Superior temporal gyrus (tissue), 1 donor: Measurements from ENCODE around the gene ROR1.
A peak's percentile ranks its signal among the peaks of the same experiment; 100 is the strongest.

Source experiments
- DNase-seq: peaks from one replicate; pipeline ENCODE4 v3.0.0-alpha.2; 2016; ENCODE audit errors: extremely low spot score

ROR1 gene

DNA sequence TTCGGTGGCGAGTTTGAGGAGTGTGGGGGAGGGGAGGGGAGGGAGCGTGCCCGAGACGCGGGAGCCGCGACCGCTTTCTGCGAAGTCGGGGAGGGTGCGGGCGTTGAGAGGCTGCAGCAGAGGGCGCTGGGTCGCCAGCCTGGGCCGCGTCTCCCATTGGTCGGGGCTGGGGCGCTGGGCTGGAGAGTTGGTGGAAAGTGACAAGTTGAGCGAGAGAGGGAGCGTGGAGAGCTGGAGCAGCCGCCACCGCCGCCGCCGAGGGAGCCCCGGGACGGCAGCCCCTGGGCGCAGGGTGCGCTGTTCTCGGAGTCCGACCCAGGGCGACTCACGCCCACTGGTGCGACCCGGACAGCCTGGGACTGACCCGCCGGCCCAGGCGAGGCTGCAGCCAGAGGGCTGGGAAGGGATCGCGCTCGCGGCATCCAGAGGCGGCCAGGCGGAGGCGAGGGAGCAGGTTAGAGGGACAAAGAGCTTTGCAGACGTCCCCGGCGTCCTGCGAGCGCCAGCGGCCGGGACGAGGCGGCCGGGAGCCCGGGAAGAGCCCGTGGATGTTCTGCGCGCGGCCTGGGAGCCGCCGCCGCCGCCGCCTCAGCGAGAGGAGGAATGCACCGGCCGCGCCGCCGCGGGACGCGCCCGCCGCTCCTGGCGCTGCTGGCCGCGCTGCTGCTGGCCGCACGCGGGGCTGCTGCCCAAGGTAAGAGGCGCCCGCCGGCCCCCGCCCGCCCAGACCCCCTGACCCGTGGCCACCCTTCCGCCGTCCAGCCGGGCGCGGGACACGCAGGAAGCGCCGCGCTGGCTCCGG lies at the start of gene ROR1:
Gene ROR1, plus strand, starts transcription at position 203 of the 802 bp plus-strand sequence.
- peak; percentile 86 for DNase-seq

DNA sequence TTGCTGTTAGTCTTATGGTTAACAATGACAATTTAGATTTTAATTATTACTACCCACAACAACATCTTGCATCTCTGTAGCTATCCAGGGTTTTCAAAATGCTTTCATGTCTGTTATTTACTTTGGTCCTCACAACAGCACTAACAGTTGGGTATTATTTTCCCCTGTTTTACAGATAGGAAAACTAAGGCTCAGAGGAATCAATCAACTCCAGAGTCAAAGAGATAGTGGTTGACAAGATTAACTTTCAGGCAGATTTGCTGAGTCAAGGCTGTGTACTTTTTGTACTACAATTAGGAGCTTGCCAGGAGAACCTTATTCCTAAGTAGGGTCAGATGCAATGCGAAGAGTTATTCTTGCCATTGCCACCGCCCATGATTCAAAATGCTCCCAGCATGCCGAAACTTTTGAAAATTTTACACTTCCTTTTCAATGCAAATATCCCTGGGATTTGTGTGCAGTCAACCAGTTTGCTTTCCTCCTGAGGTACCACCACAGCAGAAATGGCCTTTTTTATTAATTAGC lies 49.4 kb upstream of the ROR1 start:
- DNase-seq, result no peak

DNA sequence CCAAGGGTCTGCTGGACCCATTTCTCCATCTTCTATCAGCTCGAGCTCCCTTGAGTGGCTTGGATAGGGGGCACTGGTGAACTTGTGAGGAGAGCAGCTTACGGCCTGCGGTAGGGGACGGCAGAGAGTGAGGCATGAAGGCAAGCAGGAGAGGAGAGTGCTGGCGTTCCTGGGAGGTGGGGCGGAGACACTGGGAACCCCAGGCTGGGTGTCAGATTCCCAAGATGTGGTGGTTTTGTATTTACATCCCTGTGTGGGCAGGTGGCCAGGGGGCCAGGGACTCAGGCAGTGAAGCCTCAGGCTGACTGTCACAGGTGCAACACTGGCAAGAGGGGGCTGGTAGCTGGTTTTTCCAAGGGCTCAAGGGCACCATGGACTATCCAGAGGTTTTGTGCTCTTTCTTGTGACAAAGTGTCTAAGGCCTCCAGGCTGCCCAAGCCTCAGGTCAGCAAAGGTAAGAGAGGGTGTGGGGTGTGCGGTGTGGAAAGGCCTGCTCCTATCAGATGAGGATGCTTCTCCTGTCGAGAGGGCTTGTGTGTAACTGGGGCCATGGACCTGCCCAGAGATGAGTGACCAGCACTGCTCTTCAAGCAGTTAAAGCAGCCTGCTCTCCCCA lies 45.1 kb upstream of the ROR1 start:
- DNase-seq, result no peak

DNA sequence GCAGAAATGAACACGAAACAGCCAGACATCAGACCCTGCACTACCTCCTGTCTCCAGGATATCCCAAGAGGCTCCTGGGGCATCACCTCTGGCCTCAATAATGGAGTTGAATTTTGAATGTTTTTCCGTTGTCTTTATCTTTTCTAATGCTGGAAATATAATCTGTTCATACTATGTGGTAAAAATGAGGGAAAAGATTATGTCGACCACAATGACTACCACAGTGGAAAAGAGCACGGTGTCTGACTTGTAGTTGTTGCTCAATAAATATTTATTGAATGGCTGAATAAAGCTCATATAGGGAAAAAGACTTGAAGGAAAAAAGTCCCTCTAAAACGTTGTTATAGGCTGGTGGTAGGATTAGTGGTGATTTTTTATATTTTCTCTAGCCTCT lies 44.6 kb upstream of the ROR1 start:
- DNase-seq, result no peak

DNA sequence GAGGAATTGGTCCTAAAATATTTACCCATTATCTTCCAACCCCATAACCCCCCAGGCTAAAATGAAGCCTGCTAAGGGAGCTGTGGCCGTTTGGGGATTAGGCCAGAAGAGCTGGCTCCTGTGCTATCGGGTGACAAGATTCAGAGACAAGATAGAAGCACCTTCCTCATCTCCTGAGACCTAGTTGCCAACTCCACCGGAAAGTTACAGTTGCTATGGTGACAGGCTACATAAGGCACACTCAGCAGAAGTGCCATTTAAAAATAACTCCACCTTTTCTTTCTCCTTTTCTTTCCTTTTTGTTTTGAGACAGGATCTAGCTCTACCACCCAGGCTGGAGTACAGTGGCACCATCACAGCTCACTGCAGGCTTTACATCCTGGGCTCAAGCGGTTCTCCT lies 43.6 kb upstream of the ROR1 start:
- peak; percentile 44 for DNase-seq

DNA sequence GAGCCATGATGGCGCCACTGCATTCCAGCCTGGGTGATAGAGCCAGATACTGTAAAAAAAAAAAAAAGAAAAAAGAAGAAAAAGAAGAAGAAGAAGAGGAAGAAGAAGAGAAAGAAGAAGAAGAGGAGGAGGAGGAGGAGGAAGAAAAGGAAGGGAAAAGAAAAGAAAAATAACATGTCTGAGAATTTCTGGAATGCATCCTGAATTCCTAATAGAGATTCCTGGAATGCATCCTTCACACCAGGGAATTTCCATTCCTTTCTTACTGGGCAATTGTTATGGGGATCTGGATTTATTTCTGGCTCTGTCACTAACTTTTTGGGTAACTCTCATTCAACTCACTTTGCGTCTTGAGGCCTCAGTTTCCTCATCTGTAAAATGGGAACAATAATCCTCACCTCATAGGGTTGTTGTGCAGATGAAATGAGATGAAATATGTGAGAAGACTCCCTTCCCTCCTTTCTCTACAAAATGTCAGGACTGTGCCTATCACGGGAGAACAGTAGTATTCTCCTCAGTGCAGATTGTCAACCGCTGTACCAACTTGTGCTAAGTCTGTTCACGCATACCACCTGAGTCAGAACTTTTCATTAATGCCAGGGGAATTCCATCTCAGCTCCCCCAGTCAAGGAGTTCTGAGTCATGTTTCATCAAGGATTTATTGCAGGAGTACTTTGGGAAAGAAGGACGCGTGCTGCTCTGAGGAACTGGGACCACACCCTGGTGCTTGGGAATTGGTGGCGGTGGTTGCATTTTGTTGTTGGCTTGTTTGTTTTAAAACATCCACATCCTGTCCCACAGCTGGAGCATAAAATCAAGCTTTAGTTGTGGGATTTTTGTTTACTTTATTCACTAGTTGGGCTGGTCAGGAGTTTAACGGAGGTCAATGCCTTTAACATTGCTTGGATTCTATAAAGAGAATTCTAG lies 42.4 kb upstream of the ROR1 start:
- no peak for DNase-seq

DNA sequence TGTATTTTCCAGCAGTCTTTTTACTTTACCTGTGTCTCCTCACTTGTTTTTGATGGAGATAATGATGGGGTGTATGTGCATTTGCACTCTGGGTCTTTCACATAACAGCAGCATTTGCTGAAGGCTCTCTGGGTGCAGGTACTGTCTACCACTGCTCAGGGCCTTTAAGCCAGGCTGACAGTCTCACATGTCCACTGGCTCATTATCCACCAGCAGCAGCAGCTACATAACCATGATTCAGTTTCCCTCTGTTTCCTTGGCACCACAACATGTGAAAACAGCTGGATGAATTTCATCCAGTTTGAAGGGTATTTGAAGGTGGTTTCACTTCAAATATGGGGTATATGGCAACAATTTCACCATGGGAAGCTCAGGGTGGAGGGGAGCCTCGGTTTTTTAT lies 41.2 kb upstream of the ROR1 start:
- no peak for DNase-seq

DNA sequence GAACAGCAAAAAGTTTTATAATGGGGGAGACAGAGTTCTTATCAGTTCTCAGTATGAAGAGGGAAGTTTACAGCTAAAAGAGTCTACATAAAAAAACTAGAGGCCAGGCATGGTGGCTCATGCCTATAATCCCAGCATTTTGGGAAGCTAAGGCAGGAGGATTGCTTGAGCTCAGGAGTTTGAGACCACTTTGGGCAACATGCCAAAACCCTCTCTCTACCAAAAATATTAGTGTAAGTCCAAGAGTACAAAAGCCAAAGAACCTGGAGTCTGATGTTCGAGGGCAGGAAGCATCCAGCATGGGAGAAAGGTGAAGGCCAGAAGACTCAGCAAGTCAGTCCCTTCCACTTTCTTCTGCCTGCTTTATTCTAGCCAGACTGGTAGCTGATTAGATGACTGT lies 35.0 kb upstream of the ROR1 start:
- DNase-seq, result no peak

DNA sequence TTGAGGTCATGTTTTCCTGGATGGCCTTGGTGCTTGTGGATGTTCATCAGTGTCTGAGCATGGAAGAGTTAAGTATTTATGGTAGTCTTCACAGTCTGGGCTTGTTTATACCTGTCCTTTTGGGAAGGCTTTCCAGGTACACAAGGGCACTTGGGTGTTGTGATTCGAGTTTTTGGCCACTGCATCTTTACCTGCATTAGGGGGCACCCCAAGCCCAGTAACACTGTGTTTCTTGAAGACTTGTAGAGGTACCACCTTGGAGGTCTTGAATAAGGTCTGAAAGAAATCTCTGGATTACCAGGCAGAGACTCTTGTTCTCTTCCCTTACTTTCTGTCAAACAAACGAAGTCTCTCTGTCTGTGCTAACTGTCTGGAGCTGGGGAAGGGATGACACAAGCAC lies 34.4 kb upstream of the ROR1 start:
- DNase-seq, result no peak

DNA sequence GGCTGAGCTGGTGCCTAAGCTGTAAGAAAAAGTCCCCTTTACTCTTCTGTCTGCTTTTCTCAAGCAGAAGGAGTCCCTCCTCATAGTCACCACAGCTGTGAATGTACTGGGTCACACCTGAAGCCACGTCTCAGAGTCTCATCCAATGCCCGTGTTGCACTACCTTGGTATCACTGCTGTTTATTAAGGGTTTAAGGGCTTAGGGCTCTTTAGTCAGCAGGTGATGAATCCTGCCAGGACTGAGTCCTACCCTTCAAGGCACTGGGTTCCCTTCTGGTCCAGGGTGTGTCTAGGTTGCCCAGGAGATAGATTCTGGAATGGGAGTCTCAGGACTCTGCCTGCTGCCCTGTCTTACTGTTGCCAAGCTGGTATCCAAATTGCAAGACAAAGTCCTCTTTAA lies 33.4 kb upstream of the ROR1 start:
- no peak for DNase-seq

DNA sequence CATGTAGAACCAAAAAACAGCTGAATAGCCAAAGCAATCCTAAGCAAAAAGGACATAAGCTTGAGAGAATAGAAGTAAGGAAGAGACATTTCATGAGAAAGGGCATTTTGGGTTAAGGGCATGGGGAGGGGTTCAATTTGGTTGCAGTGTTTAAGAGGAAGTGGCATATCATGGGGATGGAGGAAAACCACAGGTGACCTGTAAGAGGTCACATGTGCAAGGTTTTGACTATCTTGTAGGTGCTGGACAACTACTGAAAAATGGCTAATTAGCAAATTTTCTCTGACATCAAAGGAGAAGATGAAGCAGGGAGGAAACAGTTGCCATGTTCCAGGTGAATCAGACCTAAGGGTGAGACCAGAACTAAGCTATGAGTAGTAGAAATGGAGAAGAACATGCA lies 31.3 kb upstream of the ROR1 start:
- no peak for DNase-seq

DNA sequence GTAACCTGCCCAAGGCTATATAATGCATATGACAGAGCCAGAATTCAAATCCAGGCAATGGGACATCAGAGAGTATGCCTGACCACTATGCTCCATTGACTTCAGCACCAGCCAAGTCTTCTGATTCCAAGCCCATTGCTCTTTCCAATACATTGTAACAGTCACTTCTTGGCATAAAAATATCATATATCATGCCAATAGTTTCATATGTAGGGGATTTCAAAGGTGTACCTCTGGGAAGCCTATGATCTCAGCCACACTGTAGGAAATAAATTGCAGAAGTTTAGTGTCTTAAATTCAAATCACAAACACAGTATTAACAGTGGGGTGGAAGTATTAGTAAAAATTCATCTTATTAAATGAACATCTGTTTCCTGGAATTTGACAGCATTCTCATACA lies 30.0 kb upstream of the ROR1 start:
- no peak for DNase-seq

DNA sequence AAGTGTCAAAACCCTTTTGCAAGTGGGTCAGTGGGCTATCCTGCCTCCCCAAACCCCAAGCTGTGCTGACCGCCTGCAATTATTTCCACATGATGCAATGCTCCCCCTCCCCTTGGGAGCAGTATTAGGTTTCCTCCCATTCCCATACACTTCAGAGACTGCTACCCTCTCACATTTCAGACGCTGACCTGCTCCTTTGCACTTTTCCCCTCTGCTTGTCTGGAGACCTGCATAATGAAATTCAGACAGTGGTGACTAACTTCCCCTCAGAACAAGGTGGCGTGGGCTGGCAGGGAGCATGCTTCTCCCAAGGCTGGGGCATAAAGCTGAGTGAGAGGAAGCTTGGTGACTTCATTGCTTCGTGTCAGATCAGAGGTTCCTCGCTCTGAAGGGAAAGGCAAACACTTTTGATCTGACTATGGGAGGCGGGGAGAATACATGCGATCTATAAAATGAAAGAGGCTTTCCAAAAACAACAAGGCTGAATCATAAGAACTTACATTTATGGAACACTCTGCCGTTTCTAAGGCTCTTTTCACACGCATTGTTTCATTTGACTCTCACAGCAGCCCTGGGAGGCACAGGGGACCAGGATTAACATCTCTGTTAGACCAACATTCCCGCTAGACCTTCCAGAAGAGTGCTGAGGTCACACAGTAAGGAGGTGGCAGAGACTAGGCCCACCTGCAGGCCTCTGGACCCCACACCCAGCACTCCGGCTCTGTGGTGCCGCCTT lies 27.5 kb upstream of the ROR1 start:
- no peak for DNase-seq

DNA sequence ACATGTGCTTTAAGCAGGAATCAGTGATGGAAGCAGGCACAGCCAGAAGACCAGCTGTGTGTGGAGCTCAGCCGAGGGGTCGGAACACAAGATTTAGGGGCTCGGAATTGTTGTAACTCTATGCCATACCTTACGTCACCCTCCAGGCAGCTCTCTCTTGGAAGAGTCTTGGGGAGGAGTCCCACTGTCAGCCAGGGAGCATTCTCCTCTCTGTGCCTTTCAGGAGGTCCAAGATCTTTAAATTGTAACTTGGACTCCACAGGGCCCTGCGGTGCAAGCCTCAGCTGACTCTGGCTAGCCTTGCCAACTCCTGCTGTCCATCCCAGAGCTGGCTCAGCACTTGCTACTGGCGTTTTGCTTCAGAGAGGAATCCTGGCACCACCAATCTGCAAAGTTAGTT lies 26.4 kb upstream of the ROR1 start:
- no peak for DNase-seq

DNA sequence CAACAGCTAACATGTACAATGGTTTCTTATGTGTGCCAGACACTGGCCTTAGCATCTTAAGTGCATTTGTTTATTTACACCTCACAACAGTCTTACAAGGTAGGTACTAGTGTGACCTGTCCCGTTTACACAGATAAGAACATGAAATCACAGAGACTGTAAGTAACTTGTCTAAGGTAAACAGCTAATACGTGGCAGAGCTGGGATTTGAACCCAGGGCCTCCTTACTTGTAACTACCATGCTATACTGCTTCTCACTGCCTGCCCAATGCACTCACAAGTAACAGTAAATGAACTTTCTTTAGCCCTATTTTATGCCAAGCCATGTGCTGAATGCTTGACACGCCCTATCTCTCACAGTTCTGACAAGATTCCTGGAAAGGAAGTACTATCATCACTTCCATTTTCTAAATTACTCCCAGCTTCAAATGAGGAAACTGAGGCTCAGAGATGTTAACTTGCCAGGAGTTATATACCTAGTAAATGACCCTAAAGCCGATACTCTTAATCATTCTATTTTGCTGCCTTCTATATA lies 25.7 kb upstream of the ROR1 start:
- no peak for DNase-seq

DNA sequence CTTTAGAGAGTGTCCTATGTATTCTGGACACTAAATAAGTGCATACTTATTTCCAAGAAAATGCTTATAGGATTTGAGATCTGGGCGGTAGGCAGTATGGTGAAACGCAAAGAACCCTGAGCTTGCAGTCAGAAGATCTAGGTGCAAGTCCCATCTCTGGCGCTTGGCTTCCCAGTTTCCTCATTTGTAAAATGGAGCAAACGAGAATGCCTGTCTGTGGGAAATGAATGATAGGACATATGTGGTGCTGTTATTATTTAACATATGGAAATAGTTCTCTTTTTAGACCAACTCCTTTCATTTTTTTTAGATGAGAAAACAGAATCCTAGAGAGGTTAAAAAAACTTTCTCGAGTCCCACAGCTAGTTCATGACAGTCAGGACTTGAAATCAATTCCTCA lies 25.2 kb upstream of the ROR1 start:
- no peak for DNase-seq

DNA sequence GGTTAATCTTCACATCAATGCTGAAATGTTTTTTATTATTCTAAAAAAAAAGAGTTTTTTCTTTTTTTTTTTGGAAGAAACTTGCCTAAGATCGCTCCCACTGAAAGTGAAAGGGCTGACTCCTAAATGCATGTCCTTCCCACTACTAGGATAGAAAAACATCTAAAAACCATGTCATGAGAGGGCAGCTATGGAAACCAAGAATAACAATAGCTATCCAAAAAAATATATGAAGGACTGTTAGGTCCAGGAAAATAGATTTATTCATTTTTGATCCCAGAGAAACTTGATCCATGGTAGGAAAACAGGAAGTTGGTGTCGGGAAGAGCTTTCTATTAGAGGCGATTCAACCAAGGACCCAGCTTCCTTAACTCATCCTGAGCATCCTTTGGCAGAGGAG lies 23.1 kb upstream of the ROR1 start:
- no peak for DNase-seq

DNA sequence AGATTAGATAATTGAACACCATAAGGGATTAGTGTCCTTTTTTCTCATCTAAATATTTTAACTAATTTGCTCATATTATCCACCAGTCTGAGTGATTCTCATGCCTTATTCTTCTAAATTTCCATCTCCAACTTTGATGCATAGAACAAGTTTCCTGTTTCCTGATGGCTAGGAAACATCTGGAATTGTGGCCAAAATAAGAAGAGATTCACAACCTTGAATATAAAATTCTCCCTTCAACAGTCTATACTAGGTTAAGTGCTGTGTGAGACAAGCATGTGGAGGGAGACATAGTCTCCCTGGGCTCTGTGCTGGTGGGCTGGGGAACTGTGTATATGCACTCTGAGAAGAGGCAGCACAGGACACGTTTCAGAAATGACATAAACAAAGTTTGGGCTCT lies 21.6 kb upstream of the ROR1 start:
- DNase-seq, result no peak

DNA sequence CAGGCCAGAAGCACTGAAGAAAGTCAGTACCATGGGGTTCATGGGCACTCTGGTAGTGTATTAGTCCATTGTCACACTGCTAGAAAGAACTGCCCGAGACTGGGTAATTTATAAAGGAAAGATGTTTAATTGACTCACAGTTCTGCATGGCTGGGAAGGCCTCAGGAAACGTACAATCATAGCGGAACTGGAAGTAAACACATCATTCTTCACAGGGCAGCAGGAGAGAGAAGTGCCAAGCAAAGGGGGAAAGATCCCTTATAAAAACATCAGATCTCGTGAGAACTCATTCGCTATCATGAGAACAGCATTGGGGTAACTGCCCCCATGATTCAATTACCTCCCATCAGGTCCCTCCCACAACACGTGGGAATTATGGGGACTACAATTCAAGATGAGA lies 20.2 kb upstream of the ROR1 start:
- DNase-seq, result no peak

DNA sequence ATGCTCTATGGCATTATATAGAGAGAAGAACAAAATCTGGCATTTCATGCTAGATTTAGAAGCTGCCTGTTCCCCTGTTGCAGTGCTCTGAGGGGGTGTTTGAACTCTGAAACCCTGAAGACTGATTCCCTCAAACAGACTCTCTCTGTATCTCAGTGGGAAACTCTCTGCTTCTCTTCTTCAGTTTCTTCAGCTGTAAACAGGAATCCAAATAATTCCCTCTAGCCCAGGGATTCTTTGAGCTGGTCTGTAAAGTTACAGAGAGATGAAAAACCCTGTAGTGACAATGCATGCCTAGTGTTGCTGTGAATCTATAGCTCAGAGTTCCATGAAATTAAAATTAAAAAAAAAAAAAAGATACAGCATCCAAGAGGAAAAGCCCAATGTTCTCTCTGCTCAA lies 17.0 kb upstream of the ROR1 start:
- DNase-seq, result no peak

DNA sequence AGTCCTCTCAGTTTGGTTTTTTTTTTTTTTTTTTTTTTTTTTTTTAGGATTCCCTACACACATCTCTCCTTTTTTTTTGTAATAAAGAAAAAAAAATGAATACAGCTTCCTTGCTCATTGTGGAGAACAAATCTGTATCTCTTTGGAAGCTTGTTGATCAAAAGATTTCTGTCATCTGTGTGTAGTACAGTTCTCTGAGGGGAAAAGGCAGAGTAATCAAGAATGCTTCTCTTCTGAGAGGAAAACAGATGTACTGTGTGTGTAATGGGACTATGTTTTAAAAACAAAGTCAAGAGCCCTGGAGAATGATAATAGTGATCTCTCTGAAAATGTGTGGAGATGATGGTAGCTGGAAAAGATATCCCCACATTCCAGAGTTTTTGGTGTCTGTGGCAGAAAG lies 16.5 kb upstream of the ROR1 start:
- no peak for DNase-seq
